Myocyte (in vitro differentiated cells): ENCODE results near the gene EXOC7. TPM values are rescaled to one million over a fixed set of nuclear protein-coding genes. Genes with fewer than 3 reads are reported as not detected.
"Not testable (repeated sequence)": the region's sequence is repeated elsewhere in the genome, so short reads cannot be mapped to it uniquely, and the experiment has no call there.

Experiments
- DNase-seq: peaks from one replicate; pipeline ENCODE4 v3.0.0-alpha.2; 2012; ENCODE audit warnings: low read depth
- microRNA-seq: library from miRNA; unstranded; fragments of <30 nt; microRNA quantifications from one replicate; pipeline ENCODE4, GENCODE V29; 2016
- total RNA-seq: library from RNA; depleted of rRNA; stranded (reverse); fragments of >200 nt; gene quantifications from 2 replicates; pipeline ENCODE4 v1.2.3, GENCODE V29; 2014

EXOC7 gene
- total RNA-seq, 1 donor from 2014 or later = 86.2 TPM

DNA sequence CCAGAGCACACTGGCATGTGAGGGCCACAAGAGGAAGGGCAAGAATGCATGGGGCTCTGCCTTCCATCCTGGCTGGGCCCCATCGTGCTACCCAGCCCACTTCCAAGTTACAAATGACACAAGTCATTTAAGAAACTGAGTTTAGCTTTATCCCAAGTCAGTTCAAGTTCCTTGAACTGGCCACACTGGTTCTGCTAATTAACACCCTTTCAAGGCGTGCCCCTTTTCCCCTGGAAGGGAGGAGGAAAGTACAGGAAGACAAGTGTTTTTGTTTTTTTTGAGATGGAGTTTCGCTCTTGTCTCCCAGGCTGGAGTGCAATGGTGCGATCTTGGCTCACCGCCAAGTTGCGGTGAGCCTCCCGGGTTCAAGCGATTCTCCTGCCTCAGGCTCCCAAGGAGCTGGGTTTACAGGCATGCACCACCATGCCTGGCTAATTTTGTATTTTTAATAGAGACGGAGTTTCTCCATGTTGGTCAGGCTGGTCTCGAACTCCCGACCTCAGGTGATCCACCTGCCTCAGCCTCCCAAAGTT lies 59.0 kb downstream of the EXOC7 start:
- not testable (repeated sequence) for DNase-seq

DNA sequence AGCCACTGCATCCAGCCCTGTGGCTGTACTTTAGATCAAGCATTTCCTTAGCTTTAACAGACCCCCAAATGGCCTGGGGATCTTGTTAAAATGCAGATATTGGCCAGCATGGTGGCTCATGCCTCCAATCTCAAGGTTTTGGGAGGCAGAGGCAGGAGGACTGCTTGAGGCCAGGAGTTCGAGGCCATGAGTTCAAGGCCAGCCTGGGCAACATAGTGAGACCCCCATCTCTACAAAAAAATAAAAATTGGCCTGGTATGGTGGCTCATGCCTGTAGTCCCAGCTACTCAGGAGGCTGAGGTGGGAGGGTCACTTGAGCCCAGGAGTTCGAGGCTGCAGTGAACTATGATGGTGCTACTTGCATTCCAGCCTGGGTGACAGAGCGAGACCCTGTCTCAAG lies 60.7 kb downstream of the EXOC7 start:
- DNase-seq = not testable (repeated sequence)

DNA sequence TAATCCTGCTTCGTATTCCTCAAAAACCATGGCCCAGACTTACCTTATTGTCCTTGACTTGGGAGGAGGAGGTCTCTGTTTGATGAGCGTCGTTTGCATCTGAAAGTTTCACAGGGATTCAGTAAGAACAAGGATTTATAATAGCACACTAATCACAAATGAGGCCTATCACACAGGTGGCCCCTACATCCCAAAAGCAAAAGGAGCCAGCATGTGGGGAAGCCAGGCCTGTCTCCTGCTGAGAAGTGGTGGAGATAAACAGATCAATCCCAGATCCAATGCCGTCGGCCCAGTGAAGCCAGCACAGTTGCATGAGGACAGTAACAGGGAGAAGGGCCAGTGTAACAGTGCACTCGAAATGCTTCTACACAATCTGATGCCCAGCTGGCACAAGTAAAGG lies 63.2 kb downstream of the EXOC7 start:
- no peak for DNase-seq

DNA sequence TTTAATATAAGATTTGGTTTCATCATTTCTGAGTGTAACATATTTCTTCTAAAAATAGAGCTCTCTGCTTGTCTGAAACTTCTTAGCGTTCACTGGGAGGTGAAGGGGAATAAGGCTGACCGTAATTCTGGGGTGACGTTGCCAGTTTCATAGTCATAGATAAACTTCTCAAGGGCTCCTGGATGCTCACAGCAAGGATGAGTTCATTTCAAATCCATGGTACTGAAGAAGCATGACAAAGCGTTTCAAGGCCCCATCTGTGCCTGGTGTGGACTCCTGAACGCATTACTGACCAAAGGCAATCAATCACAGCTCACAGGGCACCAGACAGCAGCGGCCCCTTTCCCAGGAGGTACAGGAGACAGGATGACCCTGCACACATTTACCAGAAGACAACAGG lies 64.5 kb downstream of the EXOC7 start:
- no peak for DNase-seq

DNA sequence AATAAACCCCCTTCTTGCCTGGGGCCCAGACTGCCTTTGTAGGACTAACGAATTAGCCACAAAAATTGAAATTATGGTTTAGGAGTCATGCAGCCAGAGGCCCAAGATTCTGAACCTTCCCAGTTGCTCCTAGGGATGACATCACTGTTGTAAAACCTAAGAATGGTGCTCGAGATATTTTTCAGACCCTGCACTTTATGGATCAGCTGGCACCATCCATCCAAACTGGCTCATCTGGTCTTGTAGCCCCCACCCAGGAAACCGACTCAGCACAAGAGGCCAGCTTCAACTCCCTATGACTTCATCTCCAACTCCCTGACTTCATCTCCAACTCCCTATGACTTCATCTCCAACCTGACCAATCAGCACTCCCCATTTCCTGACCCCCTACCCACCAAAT lies 65.5 kb downstream of the EXOC7 start:
- peak; percentile 13 for DNase-seq

DNA sequence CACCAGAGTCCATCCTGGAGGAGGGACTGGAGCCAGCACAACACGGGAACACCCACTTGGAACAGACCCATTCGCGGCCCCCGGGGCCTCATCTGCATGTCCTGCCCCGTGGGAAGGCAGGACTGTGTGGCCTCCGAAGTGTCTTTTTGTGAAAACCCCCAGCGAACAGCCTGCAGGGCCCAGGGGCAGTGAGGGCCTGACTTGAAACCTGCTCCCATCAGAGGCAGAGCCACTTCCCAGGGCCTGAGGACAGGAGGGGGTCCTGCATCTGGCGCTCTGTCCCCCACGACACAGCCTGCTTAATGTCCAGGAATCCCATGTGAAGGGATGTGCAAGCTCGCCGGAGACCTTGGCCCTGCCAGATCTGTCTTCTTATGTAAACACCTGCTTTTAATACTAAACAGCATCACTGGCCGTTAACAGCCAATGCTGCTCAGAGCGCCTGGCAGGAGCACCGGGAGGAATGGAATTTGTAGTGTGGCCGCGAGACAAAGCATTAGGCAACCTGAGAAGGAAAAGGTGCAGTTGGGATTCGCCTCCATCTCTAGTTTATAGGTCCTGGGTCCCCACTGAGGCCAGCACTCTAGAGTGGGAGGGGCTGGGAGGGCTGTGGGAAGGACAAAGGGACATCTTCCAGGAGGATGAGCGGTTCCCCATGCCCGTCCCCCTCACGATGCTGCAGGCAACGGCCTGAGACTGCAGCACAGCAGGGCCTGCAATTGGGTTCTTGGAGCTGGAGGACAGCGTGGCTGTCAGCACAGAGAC lies 66.9 kb downstream of the EXOC7 start:
- no peak for DNase-seq

DNA sequence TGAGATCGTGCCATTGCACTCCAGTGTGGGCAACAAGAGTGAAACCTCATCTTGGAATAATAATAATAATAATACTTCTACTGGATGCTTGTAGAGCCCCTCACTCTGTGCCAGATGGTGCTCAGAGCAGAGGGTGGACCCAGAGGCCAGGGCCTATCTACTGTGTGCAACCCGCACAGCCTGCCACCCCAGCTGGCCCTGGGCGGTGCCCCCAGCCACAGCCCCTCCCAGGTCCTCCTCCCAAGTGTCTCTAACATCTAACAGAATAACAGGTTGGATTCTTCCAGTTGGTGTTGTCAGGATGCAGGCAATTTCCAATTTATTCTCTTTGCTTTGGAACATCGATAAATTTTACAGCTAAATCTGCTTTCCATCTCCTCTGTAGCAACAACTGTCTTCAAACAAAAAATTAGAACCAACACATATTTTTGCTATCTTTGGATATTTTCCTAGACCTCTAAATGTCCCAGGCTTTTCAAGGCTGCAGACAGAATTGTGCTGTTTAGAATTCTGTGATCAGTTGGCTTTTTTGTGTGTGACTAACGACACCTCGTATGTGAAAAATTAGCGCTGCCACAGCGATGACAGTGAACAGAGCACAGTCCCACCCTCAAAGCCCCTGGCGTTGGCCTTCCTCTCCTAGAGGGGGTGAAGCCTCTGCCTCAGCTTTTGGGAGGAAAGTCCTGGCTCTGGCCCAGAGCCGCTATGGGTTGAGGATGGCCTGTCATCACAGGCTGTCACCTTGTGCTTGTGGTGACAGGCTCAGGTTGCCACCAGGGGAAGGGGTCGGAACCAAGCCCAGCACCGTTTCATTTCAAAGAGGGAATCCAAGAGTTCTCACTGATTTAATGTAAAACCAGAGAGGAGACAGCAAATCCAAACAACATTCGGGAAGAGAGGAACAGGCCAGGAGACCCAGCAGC lies 68.9 kb downstream of the EXOC7 start:
- DNase-seq = no peak

DNA sequence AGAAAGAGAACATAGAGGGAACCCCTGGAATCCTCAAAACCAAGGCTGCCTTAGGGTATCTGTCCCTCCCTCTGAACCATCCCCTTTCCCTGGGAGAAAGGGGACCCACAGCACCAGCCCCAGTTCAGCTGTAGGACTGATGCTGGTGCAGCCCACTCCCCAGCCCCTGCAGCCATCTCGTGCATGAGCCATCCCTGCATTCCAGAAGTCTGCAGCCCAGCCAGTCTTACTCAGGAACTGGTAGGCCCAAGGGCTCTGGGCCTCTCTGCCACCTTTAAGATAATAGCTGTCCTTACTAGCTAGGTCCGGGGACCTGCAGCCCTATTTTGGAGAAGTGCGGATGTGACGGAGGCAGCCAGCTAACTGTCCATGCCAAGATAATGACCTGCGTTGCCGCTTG lies 70.4 kb downstream of the EXOC7 start:
- no peak for DNase-seq

DNA sequence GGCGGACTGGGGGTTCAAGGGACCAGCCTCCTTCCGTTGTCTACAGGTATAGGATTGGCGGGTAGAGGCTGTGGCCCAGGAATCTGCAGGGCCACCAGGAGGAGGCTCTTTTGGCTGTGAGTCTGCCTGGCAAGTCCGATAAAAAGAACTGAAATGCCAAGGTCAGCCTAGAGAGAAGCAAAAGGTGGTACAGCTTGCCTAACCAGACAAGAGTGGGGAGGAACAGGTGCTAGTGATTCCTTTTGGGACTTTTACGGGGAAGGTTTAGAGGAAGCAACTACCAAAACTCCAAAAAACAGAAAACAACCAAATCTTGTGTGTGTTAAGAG lies 70.8 kb downstream of the EXOC7 start:
- DNase-seq = no peak

DNA sequence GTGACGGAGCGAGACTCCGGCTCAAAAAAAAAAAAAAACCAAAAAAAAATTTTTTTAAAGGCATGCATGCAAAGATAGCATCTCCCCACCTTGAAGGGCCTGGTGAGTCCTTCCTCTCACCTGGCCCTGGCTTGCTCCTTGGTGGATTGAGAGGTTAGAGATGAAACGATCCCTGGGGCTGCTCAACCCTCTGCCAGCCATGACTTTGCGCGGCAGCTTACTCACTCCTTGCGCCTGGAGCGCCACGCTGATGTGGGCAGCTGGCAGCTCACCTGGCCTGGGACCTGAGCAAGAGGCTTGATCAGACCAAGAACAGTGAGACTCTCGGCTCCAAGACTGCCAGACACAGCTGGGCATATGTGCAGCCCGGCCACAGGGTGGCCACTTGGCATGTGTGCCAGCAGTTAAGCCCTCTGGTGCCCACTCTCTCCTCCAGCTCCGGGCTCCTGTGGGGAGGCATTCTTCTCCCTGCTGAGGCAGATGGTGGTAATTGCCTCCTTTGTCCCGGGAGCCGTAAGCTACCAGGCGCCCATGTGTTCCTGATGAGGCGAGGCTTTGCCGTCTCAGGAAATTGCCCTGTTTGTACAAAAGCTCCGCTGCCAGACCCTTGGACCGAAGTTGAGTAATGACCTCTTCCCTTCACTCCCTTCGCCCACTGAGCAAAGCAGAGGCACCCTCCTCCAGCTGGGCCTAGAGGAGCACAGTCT lies 71.4 kb downstream of the EXOC7 start:
- DNase-seq = no peak

Small RNAs within 50 kb of the gene (microRNA-seq; reads per million reads assigned to microRNA genes)
- 3.4 reads per million, percentile 15 among the genes with 10 or more reads in this experiment for gene MIR6868

Other genes starting within 250 kb of the EXOC7 start
- 47.5 and 60.3 TPM in 2 replicates for gene WBP2, start 248.5 kb downstream of the EXOC7 start, total RNA-seq
- gene TRIM47, start 225.2 kb downstream of the EXOC7 start, total RNA-seq = 7.2 and 8.8 TPM in 2 replicates
- gene TRIM65, start 206.8 kb downstream of the EXOC7 start, total RNA-seq = 22.8 and 25.3 TPM in 2 replicates
- 38.2 and 43.4 TPM in 2 replicates for gene MRPL38, start 198.9 kb downstream of the EXOC7 start, total RNA-seq
- gene FBF1, start 162.7 kb downstream of the EXOC7 start, total RNA-seq = 7.8 and 10.4 TPM in 2 replicates
- 41.5 and 42.3 TPM in 2 replicates for gene ACOX1, start 124.6 kb downstream of the EXOC7 start, total RNA-seq
- 16.7 and 18.3 TPM in 2 replicates for gene TEN1, start 124.5 kb downstream of the EXOC7 start, total RNA-seq
- 3.6 and 4.9 TPM in 2 replicates for gene CDK3, start 102.9 kb downstream of the EXOC7 start, total RNA-seq
- gene EVPL, start 76.5 kb downstream of the EXOC7 start, total RNA-seq = not detected in 2 replicates
- gene SRP68, start 31.3 kb downstream of the EXOC7 start, total RNA-seq = 32.5 and 41.7 TPM in 2 replicates
- gene GALR2, start 29.0 kb downstream of the EXOC7 start, total RNA-seq = not detected in 2 replicates
- gene ZACN, start 24.6 kb downstream of the EXOC7 start, total RNA-seq = not detected in 2 replicates
- gene FOXJ1, start 37.5 kb upstream of the EXOC7 start, total RNA-seq = not detected in 2 replicates
- gene RNF157, start 136.7 kb upstream of the EXOC7 start, total RNA-seq = 6.0 and 7.1 TPM in 2 replicates
- 5.1 and 5.4 TPM in 2 replicates for gene UBALD2, start 161.6 kb upstream of the EXOC7 start, total RNA-seq
- gene QRICH2, start 204.5 kb upstream of the EXOC7 start, total RNA-seq = 1.7 and 2.6 TPM in 2 replicates